GM23338 (cell line): ENCODE measurements around the gene UNC13D.

Experiments used
- CREB1 ChIP-seq: fragments of 250-450 bp; sonication (Bioruptor Pico); IDR thresholded peaks from 2 replicates; pipeline ENCODE4 v1.5.0; 2020; ENCODE audit warnings: low read depth, mild to moderate bottlenecking, moderate library complexity
- EZH2 ChIP-seq: fragments of 200-600 bp; sonication (generic); IDR thresholded peaks from one replicate; pipeline ENCODE4 v1.8.0; 2017; ENCODE audit warnings: antibody characterized with exemption, mild to moderate bottlenecking, low read depth; ENCODE audit not compliant: unreplicated experiment
- EZH2phosphoT487 ChIP-seq: fragments of 200-600 bp; sonication (generic); IDR thresholded peaks from one replicate; pipeline ENCODE4 v1.8.1; 2018; ENCODE audit warnings: antibody characterized with exemption; ENCODE audit not compliant: unreplicated experiment
- JUNB ChIP-seq: IDR thresholded peaks from one replicate; pipeline ENCODE4 v1.6.1; 2016; ENCODE audit warnings: antibody characterized with exemption; ENCODE audit not compliant: unreplicated experiment
- NANOG ChIP-seq: IDR thresholded peaks from 2 replicates; pipeline ENCODE4 v1.6.1; 2016; ENCODE audit warnings: antibody characterized with exemption, borderline replicate concordance
- POLR2AphosphoS5 ChIP-seq: IDR thresholded peaks from 2 replicates; pipeline ENCODE4 v1.6.1; 2016; ENCODE audit warnings: antibody characterized with exemption, low read depth
- ZNF114 ChIP-seq: fragments of 250-450 bp; sonication (Bioruptor Pico); IDR thresholded peaks from 2 replicates; pipeline ENCODE4 v1.5.0; 2020; ENCODE audit warnings: mild to moderate bottlenecking, moderate library complexity
- ZNF331 ChIP-seq: fragments of 250-450 bp; sonication (Bioruptor Pico); IDR thresholded peaks from 2 replicates; pipeline ENCODE4 v1.5.0; 2020; ENCODE audit warnings: low read depth, mild to moderate bottlenecking, moderate library complexity
- TF ChIP-seq, protein P1 (sequence below), 2 experiments: fragments of 200-600 bp in 1 of 2; sonication (generic) in 1 of 2; conservative IDR thresholded peaks; 2 replicates each; pipeline versions ENCODE4 v1.5.1 to v1.6.1; 2016 to 2017; ENCODE audit warnings: antibody characterized with exemption in 2 of 2, low read depth in 2 of 2, mild to moderate bottlenecking in 2 of 2, moderate library complexity in 1 of 2
- TF ChIP-seq, protein P2 (sequence below): IDR thresholded peaks from one replicate; pipeline ENCODE4 v1.6.1; 2018; ENCODE audit warnings: antibody characterized with exemption; ENCODE audit not compliant: unreplicated experiment

DNA sequence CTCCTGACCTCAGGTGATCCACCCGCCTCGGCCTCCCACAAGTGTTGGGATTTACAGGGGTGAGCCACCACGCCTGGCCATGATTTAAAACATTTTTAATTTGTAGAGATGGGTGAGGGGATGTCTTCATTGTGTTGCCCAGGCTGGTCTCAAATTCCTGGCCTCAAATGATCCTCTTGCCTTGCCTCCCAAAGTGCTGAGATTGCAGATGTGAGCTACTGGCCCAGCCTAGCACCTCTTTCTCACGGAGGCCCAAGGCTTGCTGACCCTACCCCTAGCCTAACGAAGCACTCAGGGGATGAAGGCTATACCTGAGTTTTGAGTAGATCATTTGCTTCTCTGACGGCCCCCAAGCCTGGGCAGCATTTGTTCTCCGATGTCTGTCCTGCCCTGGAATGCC lies 33.0 kb downstream of the UNC13D start:
- TF ChIP-seq, protein P1, sequence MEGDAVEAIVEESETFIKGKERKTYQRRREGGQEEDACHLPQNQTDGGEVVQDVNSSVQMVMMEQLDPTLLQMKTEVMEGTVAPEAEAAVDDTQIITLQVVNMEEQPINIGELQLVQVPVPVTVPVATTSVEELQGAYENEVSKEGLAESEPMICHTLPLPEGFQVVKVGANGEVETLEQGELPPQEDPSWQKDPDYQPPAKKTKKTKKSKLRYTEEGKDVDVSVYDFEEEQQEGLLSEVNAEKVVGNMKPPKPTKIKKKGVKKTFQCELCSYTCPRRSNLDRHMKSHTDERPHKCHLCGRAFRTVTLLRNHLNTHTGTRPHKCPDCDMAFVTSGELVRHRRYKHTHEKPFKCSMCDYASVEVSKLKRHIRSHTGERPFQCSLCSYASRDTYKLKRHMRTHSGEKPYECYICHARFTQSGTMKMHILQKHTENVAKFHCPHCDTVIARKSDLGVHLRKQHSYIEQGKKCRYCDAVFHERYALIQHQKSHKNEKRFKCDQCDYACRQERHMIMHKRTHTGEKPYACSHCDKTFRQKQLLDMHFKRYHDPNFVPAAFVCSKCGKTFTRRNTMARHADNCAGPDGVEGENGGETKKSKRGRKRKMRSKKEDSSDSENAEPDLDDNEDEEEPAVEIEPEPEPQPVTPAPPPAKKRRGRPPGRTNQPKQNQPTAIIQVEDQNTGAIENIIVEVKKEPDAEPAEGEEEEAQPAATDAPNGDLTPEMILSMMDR (conservative IDR thresholded peaks at IDR 0.05; ENCODE audit: low read depth in 2 of 2): no peak
- TF ChIP-seq EZH2phosphoT487 (no peak), EZH2 (no peak), POLR2AphosphoS5 (no peak), JUNB (no peak), ZNF114 (CRISPR knock-in tag) (no peak), ZNF331 (CRISPR knock-in tag) (no peak), NANOG (no peak), CREB1 (CRISPR knock-in tag) (no peak)
- TF ChIP-seq, protein P2, sequence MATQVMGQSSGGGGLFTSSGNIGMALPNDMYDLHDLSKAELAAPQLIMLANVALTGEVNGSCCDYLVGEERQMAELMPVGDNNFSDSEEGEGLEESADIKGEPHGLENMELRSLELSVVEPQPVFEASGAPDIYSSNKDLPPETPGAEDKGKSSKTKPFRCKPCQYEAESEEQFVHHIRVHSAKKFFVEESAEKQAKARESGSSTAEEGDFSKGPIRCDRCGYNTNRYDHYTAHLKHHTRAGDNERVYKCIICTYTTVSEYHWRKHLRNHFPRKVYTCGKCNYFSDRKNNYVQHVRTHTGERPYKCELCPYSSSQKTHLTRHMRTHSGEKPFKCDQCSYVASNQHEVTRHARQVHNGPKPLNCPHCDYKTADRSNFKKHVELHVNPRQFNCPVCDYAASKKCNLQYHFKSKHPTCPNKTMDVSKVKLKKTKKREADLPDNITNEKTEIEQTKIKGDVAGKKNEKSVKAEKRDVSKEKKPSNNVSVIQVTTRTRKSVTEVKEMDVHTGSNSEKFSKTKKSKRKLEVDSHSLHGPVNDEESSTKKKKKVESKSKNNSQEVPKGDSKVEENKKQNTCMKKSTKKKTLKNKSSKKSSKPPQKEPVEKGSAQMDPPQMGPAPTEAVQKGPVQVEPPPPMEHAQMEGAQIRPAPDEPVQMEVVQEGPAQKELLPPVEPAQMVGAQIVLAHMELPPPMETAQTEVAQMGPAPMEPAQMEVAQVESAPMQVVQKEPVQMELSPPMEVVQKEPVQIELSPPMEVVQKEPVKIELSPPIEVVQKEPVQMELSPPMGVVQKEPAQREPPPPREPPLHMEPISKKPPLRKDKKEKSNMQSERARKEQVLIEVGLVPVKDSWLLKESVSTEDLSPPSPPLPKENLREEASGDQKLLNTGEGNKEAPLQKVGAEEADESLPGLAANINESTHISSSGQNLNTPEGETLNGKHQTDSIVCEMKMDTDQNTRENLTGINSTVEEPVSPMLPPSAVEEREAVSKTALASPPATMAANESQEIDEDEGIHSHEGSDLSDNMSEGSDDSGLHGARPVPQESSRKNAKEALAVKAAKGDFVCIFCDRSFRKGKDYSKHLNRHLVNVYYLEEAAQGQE: no peak
